ENCODE data around the gene TRAPPC1. TPM values are rescaled to one million over a fixed set of nuclear protein-coding genes. Genes with fewer than 3 reads are reported as not detected.
A peak's percentile ranks its signal among the peaks of the same experiment; 100 is the strongest.

The TRAPPC1 gene
- total and polyA plus RNA-seq, 2 of the 4 experiments (the other 2 are of a cell fraction), result 50.4 to 303 TPM

DNA sequence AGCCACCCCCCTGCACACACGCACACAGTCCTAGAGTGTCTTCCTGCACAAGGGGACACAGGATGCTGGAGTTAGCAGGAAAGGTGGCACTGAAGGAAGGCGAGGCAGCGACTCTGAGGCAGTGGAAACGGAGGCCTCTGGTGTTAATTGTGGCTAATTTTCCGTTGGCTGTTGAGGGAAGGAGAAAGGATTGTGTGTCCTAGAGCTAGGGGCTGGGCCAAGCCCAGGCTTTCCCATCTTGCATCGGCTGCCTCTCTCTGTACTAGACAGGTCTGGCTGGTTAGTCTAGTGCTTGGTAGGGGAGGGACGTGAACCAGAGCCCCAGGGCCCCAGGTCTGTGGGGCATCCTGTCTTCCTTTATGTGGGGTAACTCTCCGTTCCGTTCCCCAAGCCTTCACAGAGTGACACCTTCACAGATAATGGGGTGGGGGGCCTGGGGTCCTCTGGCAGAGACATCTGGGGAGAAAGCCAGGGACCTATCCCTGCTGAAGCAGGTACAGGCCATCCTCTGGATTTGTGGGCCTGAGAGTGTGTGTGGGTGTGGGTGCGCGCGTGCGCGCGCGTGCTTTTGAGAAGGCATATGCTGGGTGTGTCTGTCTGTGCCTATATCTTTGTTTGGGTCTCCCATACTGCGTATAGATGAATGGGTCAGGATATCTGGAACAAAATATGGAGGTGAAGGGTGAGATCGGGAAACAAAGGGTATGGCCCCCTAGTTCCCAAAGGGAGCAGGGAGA is 43.4 kb downstream of the TRAPPC1 start, which contains the start of gene CHD3:
CHD3 (plus strand) TSS at position 606 of the 737 bp plus-strand sequence. CDS start 212 bp downstream, outside the sequence.
- intact Hi-C loops (cut with micrococcal nuclease) (loop anchor here (2.0 kb wide), 1 partner anchor 26 kb away; no protein-coding TSS in a partner anchor), dilution Hi-C loops (cut with HindIII; ENCODE audit: low sequenced_read_pairs, unreplicated experiment) (no loop called here), in situ Hi-C loops (cut with MboI; ENCODE audit: low sequenced_read_pairs) (no loop called here)
- ATAC-seq (ENCODE audit: low read depth) (no peak), DNase-seq (peak; percentile 21)
- Histone ChIP-seq H2BK15ac (ENCODE audit: low read depth, low read length) (peak within 1 kb of the TSS; percentile 32; the same call in 2 of the 3 replicates), H2AFZ (replicated peaks; ENCODE audit: low read length, poor library complexity) (peak within 1 kb of the TSS; percentile 88), H3K4me3 (ENCODE audit: insufficient read depth, low read depth, low read length) (peak within 1 kb of the TSS; percentile 46), H2AK5ac (ENCODE audit: low read depth, low read length) (peak within 1 kb of the TSS; percentile 94), H4K20me1 (ENCODE audit: insufficient read depth, low read length) (peaks cover 14% of the 10 kb centered on the region), H3K36me3 (ENCODE audit: control insufficient read depth, insufficient read depth, low read length) (peaks cover 15% of the 10 kb centered on the region), H3K79me1 (ENCODE audit: low read depth in 1 of 2, low read length in 2 of 2) (peaks cover 7 to 62% of the 10 kb centered on the region in 2 experiments), H3K9me3 (ENCODE audit: control insufficient read depth, insufficient read depth, low read length) (no peaks in the 10 kb centered on the region), H3K23ac (ENCODE audit: low read depth, low read length) (peak within 1 kb of the TSS; percentile 88), H3K14ac (replicated peaks; ENCODE audit: low read depth, low read length) (peak within 1 kb of the TSS; percentile 89), H3K18ac (ENCODE audit: low read depth, low read length) (peak within 1 kb of the TSS; percentile 55), H2BK5ac (ENCODE audit: low read depth, low read length, poor library complexity, severe bottlenecking) (peak within 1 kb of the TSS; percentile 93), H2BK120ac (ENCODE audit: low read depth, low read length) (peak within 1 kb of the TSS; percentile 85), H4K91ac (ENCODE audit: insufficient read depth, low read depth, low read length) (peak within 1 kb of the TSS; percentile 93), H2BK20ac (ENCODE audit: low read depth, low read length) (peak within 1 kb of the TSS; percentile 53), H3K4ac (ENCODE audit: low read depth, low read length) (peak within 1 kb of the TSS; percentile 90), H2AK9ac (replicated peaks; ENCODE audit: low read depth, low read length, poor library complexity) (peak within 1 kb of the TSS; percentile 97), H3K56ac (ENCODE audit: extremely low read depth, insufficient read depth, low read length) (peak within 1 kb of the TSS; percentile 75), H3K27me3 (ENCODE audit: control insufficient read depth, insufficient read depth, low read length) (no peaks in the 10 kb centered on the region), H4K5ac (ENCODE audit: low read depth, low read length) (peak within 1 kb of the TSS; percentile 51), H4K8ac (ENCODE audit: low read depth in 2 of 2, low read length in 2 of 2) (peak within 1 kb of the TSS; percentile 69 to 89; a peak in 3 of 4 replicates), H3K4me1 (ENCODE audit: control insufficient read depth, insufficient read depth, low read length) (peaks cover 19% of the 10 kb centered on the region), H3K9me1 (ENCODE audit: insufficient read depth, low read length) (peaks cover 7% of the 10 kb centered on the region), H3K4me2 (ENCODE audit: low read depth, low read length) (peak within 1 kb of the TSS; percentile 87), H3K9ac (ENCODE audit: low read depth, low read length) (peak within 1 kb of the TSS; percentile 79), H3K27ac (ENCODE audit: insufficient read depth, low read length) (peak within 1 kb of the TSS; percentile 95)
- 42% methylated on average over 9 of the region's 18 CpGs; no CpG with 5 or more reads in 1 of the 2 experiments for WGBS, 2 experiments (ENCODE audit: extremely low coverage in 2 of 2, insufficient read length in 1 of 2)
- POLR2A ChIA-PET (ENCODE audit: unreplicated experiment), result no interaction called here
- CTCF ChIA-PET, result no interaction called here
- TF ChIP-seq POLR2A (IDR thresholded peaks at IDR 0.05; ENCODE audit: low read depth, low read length) (0 out of 2 replicates have a peak, but pooled peaks have one; percentile 15), MXI1 (IDR thresholded peaks at IDR 0.05; ENCODE audit: borderline replicate concordance, low read depth, low read length) (no peak)
- no TSS peak for BruUV-seq (replicated peaks)

Data from IMR-90 (cell line).